Endothelial cell of umbilical vein (primary cell): Measurements from ENCODE around the gene RPL23. TPM values are rescaled to one million over a fixed set of nuclear protein-coding genes. Genes with fewer than 3 reads are reported as not detected.
A peak's percentile ranks its signal among the peaks of the same experiment; 100 is the strongest.

Experiments
- BruUV-seq: library from RNA; stranded (reverse); fragments of 400-500 nt; replicated peaks from 2 replicates; lab custom pipeline; 2021; lab: Mats Ljungman, UMichigan
- CTCF ChIA-PET: fragments of 300-600, 350-600 bp; sonication (Branson Sonifier 250); formaldehyde crosslinking; loops from one replicate; lab custom pipeline; 2021; ENCODE audit warnings: antibody characterized with exemption, inconsistent platforms; lab: Charles Lee
- POLR2A ChIA-PET: fragments of 300-600, 350-600 bp; sonication (Branson Sonifier 250); formaldehyde crosslinking; loops from one replicate; lab custom pipeline; 2021; ENCODE audit warnings: antibody characterized with exemption, inconsistent platforms; lab: Charles Lee
- DNase-seq: peaks from one replicate; pipeline ENCODE4 v3.0.0-alpha.2; 2011; ENCODE audit warnings: low read depth, low spot score
- FAIRE-seq: peaks from 2 replicates; lab custom pipeline; 2011; peaks lifted over from hg19 to GRCh38; lab: Jason Lieb, UNC
- H2AFZ ChIP-seq: 2 replicates; pipeline ENCODE4 v1.6.0; 2012; ENCODE audit warnings: low read depth, low read length, control low read depth, inconsistent platforms
- H3K27ac ChIP-seq: 2 replicates; pipeline ENCODE4 v1.5.1; 2011; ENCODE audit warnings: low read depth, mild to moderate bottlenecking, control low read depth, low read length, moderate library complexity; ENCODE audit not compliant: insufficient read depth
- H3K27me3 ChIP-seq, 2 experiments: 2 replicates each; pipeline versions ENCODE4 v1.6.0 to v1.6.1; 2011; ENCODE audit warnings: low read length in 2 of 2, mixed read lengths in 1 of 2; ENCODE audit not compliant: control insufficient read depth in 2 of 2, insufficient read depth in 2 of 2
- H3K36me3 ChIP-seq, 2 experiments: 2 replicates in 1 of 2; 3 replicates in 1 of 2; pipeline ENCODE4 v1.5.1; 2011; ENCODE audit warnings: low read length in 2 of 2, mild to moderate bottlenecking in 1 of 2, moderate library complexity in 1 of 2; ENCODE audit not compliant: control insufficient read depth in 2 of 2, insufficient read depth in 2 of 2; ENCODE audit errors: extremely low read depth in 1 of 2
- H3K4me1 ChIP-seq: 3 replicates; pipeline ENCODE4 v1.5.1; 2011; ENCODE audit warnings: mild to moderate bottlenecking, low read length; ENCODE audit not compliant: control insufficient read depth, insufficient read depth; ENCODE audit errors: extremely low read depth
- H3K4me2 ChIP-seq: 2 replicates; pipeline ENCODE4 v1.6.1; 2011; ENCODE audit warnings: low read length, control low read depth, mixed read lengths; ENCODE audit not compliant: insufficient read depth
- H3K4me3 ChIP-seq, 3 experiments: fragments of 200-600 bp in 1 of 3; sonication (generic), shearing (Covaris generic) in 1 of 3; replicated peaks in 1 of 3; 2 replicates each; pipeline ENCODE4 v1.5.1; 2011 to 2016; ENCODE audit warnings: control low read depth in 3 of 3, low read length in 3 of 3, mild to moderate bottlenecking in 2 of 3, inconsistent platforms in 1 of 3, low read depth in 1 of 3, moderate library complexity in 1 of 3; ENCODE audit not compliant: insufficient read depth in 1 of 3
- H3K79me2 ChIP-seq: 2 replicates; pipeline ENCODE4 v1.6.0; 2012; ENCODE audit warnings: low read length, inconsistent platforms; ENCODE audit not compliant: control insufficient read depth, insufficient read depth
- H3K9ac ChIP-seq: replicated peaks from 2 replicates; pipeline ENCODE3; 2011; ENCODE audit warnings: low read length, control low read depth; ENCODE audit not compliant: insufficient read depth; ENCODE audit errors: extremely low read depth
- H3K9me1 ChIP-seq: replicated peaks from 3 replicates; pipeline ENCODE4 v1.6.0; 2011; ENCODE audit warnings: mild to moderate bottlenecking, low read length; ENCODE audit not compliant: control insufficient read depth, insufficient read depth; ENCODE audit errors: extremely low read depth
- H3K9me3 ChIP-seq: replicated peaks from 2 replicates; pipeline ENCODE4 v1.5.1; 2012; ENCODE audit warnings: low read length, inconsistent platforms; ENCODE audit not compliant: control insufficient read depth, insufficient read depth
- H4K20me1 ChIP-seq: replicated peaks from 2 replicates; pipeline ENCODE3; 2011; ENCODE audit warnings: mild to moderate bottlenecking, low read length; ENCODE audit not compliant: control insufficient read depth, insufficient read depth; ENCODE audit errors: extremely low read depth
- EZH2 ChIP-seq: IDR thresholded peaks from 2 replicates; pipeline ENCODE4 v1.6.1; 2012; ENCODE audit warnings: borderline replicate concordance, low read depth, mild to moderate bottlenecking, moderate library complexity, low read length, inconsistent platforms; ENCODE audit not compliant: severe bottlenecking
- GATA2 ChIP-seq: IDR thresholded peaks from 2 replicates; pipeline ENCODE4 v1.7.0; 2011; ENCODE audit warnings: low read depth, mild to moderate bottlenecking, moderate library complexity, mixed read lengths, low read length; ENCODE audit not compliant: insufficient read length, insufficient read depth
- MYC ChIP-seq: IDR thresholded peaks from one replicate; pipeline ENCODE4 v1.6.1; 2011; ENCODE audit warnings: mild to moderate bottlenecking, low read depth, low read length
- dilution Hi-C: fragments of 300-500 bp; cut with MboI; formaldehyde crosslinking; loops from one replicate; pipeline ENCODE4 v1.15.0; 2019; ENCODE audit warnings: low sequenced_read_pairs; ENCODE audit not compliant: extremely low pct_ligation_motif_present
- intact Hi-C: fragments of 100-400 bp; cut with micrococcal nuclease; formaldehyde crosslinking; loops from one replicate; pipeline ENCODE4 v1.10.0; 2022
- polyA plus RNA-seq, 4 experiments: library from polyadenylated mRNA; depleted of rRNA in 3 of 4; stranded (reverse) in 3 of 4; unstranded in 1 of 4; fragments of >200 nt; gene quantifications; 2 replicates each; pipeline versions ENCODE4 v1.2.1 to v1.2.3, GENCODE V29; 2011 to 2012; ENCODE audit warnings: missing spikeins in 1 of 4
- total RNA-seq: library from RNA; stranded (reverse); gene quantifications from 2 replicates; pipeline ENCODE4 v1.2.3, GENCODE V29; 2021
- TF ChIP-seq, protein P1 (sequence below), 2 donors: IDR thresholded peaks; 1 replicate in 1 of 2; 2 replicates in 1 of 2; pipeline ENCODE4 v1.5.1; 2011; ENCODE audit warnings: low read length in 2 of 2, mild to moderate bottlenecking in 2 of 2, moderate library complexity in 2 of 2, control low read depth in 1 of 2, inconsistent platforms in 1 of 2, low read depth in 1 of 2; ENCODE audit not compliant: insufficient read depth in 1 of 2; ENCODE audit errors: extremely low read depth in 1 of 2
- TF ChIP-seq, protein P2 (sequence below): IDR thresholded peaks from 2 replicates; pipeline ENCODE4 v1.6.1; 2011; ENCODE audit not compliant: insufficient read depth, insufficient read length

The RPL23 gene
- total and polyA plus RNA-seq, 2 donors (not counting 3 experiments of a cell fraction or from before 2014, with no cell fraction given) = 1,292 to 1,847 TPM

DNA sequence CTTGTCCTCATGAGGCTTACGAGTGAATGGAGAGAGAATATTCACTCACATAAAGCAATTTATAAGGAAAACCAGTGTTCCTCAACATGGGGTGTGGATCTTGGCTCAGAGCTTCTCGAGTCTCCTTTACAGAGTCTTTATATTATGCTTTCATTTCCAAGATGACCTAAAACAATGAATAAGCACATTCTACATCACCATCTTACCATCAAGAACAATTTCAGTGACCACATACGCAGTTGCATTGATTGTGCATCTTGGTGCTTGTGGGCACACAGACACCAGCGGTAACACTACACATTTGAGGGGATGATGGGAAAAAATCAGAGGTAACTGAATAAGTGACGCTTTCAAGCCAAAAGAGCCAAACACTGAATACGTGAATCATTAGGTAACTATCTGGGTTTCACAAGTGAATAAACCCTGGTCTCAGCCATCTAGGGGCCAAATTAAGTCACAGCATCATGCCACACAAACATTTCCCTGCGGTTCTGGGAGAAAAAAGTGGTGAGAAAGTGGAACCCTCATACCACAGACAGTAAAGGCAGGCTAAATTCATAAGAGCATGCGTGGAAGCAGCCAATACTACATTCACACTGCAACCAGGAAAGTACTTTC lies 37.8 kb downstream of the RPL23 start:
- Histone ChIP-seq H3K79me2 (peaks cover 9% of the 10 kb centered on the region), H4K20me1 (no peaks in the 10 kb centered on the region), H3K4me3 (no peak overlapping the region), H3K9me1 (no peaks in the 10 kb centered on the region), H3K9ac (no peak overlapping the region), H3K27me3 (no peaks in the 10 kb centered on the region), H3K27ac (no peak overlapping the region), H3K4me1 (no peaks in the 10 kb centered on the region), H3K36me3 (peaks cover 10 to 18% of the 10 kb centered on the region in 2 experiments), H2AFZ (no peak overlapping the region), H3K9me3 (no peaks in the 10 kb centered on the region), H3K4me2 (no peak overlapping the region)
- intact Hi-C loops = no loop called here
- TF ChIP-seq, protein P1, sequence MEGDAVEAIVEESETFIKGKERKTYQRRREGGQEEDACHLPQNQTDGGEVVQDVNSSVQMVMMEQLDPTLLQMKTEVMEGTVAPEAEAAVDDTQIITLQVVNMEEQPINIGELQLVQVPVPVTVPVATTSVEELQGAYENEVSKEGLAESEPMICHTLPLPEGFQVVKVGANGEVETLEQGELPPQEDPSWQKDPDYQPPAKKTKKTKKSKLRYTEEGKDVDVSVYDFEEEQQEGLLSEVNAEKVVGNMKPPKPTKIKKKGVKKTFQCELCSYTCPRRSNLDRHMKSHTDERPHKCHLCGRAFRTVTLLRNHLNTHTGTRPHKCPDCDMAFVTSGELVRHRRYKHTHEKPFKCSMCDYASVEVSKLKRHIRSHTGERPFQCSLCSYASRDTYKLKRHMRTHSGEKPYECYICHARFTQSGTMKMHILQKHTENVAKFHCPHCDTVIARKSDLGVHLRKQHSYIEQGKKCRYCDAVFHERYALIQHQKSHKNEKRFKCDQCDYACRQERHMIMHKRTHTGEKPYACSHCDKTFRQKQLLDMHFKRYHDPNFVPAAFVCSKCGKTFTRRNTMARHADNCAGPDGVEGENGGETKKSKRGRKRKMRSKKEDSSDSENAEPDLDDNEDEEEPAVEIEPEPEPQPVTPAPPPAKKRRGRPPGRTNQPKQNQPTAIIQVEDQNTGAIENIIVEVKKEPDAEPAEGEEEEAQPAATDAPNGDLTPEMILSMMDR (IDR thresholded peaks at IDR 0.05; ENCODE audit: extremely low read depth in 1 of 2, insufficient read depth in 1 of 2, low read depth in 1 of 2, low read length in 2 of 2) = peak in 1 of 2 donors; percentile 7
- no peak for TF ChIP-seq GATA2
- no peak for TF ChIP-seq MYC
- TF ChIP-seq EZH2 = no peak
- TF ChIP-seq, protein P2, sequence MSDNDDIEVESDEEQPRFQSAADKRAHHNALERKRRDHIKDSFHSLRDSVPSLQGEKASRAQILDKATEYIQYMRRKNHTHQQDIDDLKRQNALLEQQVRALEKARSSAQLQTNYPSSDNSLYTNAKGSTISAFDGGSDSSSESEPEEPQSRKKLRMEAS = no peak
- DNase-seq (no peak), FAIRE-seq (no peak)
- ChIA-PET CTCF (no interaction called here), POLR2A (no interaction called here)
- dilution Hi-C loops = no loop called here
- BruUV-seq = no TSS peak
